Measurements from ENCODE around the gene KRT85.

GRCh38 chr12:52356031-52356761, 11.1 kb downstream of the KRT85 start:
- TF ChIP-seq CTCF (conservative IDR thresholded peaks at IDR 0.05; ENCODE audit: low read length) (no peak), EZH2phosphoT487 (IDR thresholded peaks at IDR 0.05; ENCODE audit: borderline replicate concordance, low read depth, low read length) (no peak)
